NCI-H2107 (cell line): Measurements from ENCODE around the gene DMD.
"Not testable (repeated sequence)": the region's sequence is repeated elsewhere in the genome, so short reads cannot be mapped to it uniquely, and the experiment has no call there.

Experiments
- DNase-seq: peaks from one replicate; lab custom pipeline; 2025; lab: John Stamatoyannopoulos, UW

DMD gene

GRCh38 chrX:32847921-32848320 lies 363.4 kb downstream of the DMD start:
- no peak for DNase-seq

- DNase-seq, result no peak
These were observed 369.3 kb downstream of the DMD start for GRCh38 chrX:32842053-32842452.

GRCh38 chrX:32839781-32840180 lies 371.6 kb downstream of the DMD start:
- DNase-seq, result no peak

- DNase-seq, result no peak
These were observed 386.3 kb downstream of the DMD start for GRCh38 chrX:32825009-32825408.

- DNase-seq, result no peak
These were observed 407.3 kb downstream of the DMD start for GRCh38 chrX:32804034-32804433.

GRCh38 chrX:32798990-32799389 lies 412.4 kb downstream of the DMD start:
- no peak for DNase-seq

GRCh38 chrX:32788936-32789335 lies 422.4 kb downstream of the DMD start:
- no peak for DNase-seq

- DNase-seq, result no peak
These were observed 431.2 kb downstream of the DMD start for GRCh38 chrX:32780109-32780508.

GRCh38 chrX:32778965-32779364 lies 432.4 kb downstream of the DMD start:
- DNase-seq, result no peak

GRCh38 chrX:32774966-32775365 lies 436.4 kb downstream of the DMD start:
- DNase-seq, result no peak

GRCh38 chrX:32749070-32749469 lies 462.3 kb downstream of the DMD start:
- DNase-seq, result no peak

- DNase-seq, result no peak
These were observed 466.0 kb downstream of the DMD start for GRCh38 chrX:32745323-32745722.

GRCh38 chrX:32744921-32745320 lies 466.4 kb downstream of the DMD start:
- no peak for DNase-seq

GRCh38 chrX:32741910-32742309 lies 469.4 kb downstream of the DMD start:
- no peak for DNase-seq

- DNase-seq, result no peak
These were observed 502.8 kb downstream of the DMD start for GRCh38 chrX:32708542-32708941.

GRCh38 chrX:32705385-32705784 lies 506.0 kb downstream of the DMD start:
- not testable (repeated sequence) for DNase-seq

GRCh38 chrX:32687379-32687778 lies 524.0 kb downstream of the DMD start:
- no peak for DNase-seq

GRCh38 chrX:32678487-32678886 lies 532.9 kb downstream of the DMD start:
- no peak for DNase-seq

GRCh38 chrX:32673193-32673592 lies 538.2 kb downstream of the DMD start:
- no peak for DNase-seq

- no peak for DNase-seq
These were observed 548.8 kb downstream of the DMD start for GRCh38 chrX:32662516-32662915.

- no peak for DNase-seq
These were observed 566.7 kb downstream of the DMD start for GRCh38 chrX:32644476-32645245.

- DNase-seq, result no peak
These were observed 569.1 kb downstream of the DMD start for GRCh38 chrX:32642283-32642682.

- DNase-seq, result no peak
These were observed 593.2 kb downstream of the DMD start for GRCh38 chrX:32618154-32618553.

GRCh38 chrX:32614707-32615106 lies 596.6 kb downstream of the DMD start:
- no peak for DNase-seq
